GM12865 (cell line): Measurements from ENCODE around the gene SESN3.
A peak's percentile ranks its signal among the peaks of the same experiment; 100 is the strongest.
"Not testable (repeated sequence)": the region's sequence is repeated elsewhere in the genome, so short reads cannot be mapped to it uniquely, and the experiment has no call there.

Experiments used
- DNase-seq: peaks from one replicate; pipeline ENCODE4 v3.0.0; 2010; ENCODE audit warnings: low read depth
- H3K4me3 ChIP-seq: 2 replicates; pipeline ENCODE4 v1.5.1; 2011; ENCODE audit warnings: mild to moderate bottlenecking, low read depth, low read length, control low read depth
- CTCF ChIP-seq: IDR thresholded peaks from 2 replicates; pipeline ENCODE4 v1.5.1; 2011; ENCODE audit warnings: low read length, control low read depth, low read depth, inconsistent platforms; ENCODE audit not compliant: insufficient read depth; ENCODE audit errors: missing control alignments

The SESN3 gene

DNA sequence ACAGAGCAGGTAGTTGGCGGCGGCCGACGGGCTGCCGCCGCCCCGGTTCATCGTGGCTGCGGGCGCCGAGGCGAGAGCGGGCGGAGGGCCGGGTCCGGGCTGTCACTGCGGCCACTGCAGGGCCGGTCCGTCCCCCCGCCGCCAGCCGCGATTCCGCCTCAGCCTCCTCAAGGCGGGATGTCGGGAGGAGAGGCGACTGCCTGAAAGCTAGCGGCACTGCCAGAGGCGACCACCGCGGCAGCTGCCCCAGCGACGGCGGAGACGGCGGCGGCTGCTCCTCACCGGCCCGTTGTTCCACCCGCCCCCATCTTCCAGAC is 234 bp downstream of the SESN3 start:
- no peak for TF ChIP-seq CTCF
- peak overlapping the region; percentile 47 for H3K4me3 ChIP-seq
- DNase-seq = no peak

- peak overlapping the region; percentile 47 for H3K4me3 ChIP-seq
- DNase-seq = no peak
- no peak for TF ChIP-seq CTCF
Measured at GRCh38 chr11:95229993-95230809, 801 bp downstream of the SESN3 start.

DNA sequence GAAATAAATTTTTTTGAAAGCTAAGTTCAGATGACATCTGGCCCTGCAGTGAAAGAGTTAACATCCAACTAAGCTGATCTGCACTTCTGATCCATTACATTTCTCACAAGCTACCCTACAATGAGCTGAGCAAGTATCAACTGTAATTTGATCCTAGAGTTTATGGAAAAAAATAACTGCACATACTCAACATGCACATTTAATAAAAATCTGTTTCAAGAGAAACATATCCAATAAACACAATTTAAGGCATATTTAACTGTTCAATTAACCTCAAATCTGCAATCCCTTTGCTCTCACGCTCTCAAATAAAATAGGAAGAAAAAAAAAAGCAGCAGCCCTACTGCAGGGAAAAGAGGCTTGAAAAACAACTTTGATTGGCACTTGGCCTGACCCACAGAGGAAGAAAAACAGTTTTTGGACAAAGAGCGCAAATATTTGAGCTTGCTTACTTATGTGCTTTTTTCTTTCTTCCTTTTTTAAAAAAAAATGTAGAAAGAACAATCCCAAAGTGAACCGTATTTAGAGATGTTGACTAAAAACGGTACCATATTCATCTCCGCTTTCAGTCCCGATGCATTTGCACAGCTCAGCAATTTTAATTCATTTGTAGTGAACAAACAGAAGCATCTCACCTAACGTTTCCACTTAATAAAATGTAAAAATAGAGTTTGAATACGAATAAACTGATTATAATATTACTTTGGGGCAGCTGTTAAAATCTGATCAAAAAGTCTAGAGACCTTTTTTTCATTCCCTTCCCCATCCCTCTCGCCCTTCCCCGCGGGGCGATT is 1.6 kb downstream of the SESN3 start:
- TF ChIP-seq CTCF = no peak
- DNase-seq = no peak
- peak overlapping the region; percentile 47 for H3K4me3 ChIP-seq

DNA sequence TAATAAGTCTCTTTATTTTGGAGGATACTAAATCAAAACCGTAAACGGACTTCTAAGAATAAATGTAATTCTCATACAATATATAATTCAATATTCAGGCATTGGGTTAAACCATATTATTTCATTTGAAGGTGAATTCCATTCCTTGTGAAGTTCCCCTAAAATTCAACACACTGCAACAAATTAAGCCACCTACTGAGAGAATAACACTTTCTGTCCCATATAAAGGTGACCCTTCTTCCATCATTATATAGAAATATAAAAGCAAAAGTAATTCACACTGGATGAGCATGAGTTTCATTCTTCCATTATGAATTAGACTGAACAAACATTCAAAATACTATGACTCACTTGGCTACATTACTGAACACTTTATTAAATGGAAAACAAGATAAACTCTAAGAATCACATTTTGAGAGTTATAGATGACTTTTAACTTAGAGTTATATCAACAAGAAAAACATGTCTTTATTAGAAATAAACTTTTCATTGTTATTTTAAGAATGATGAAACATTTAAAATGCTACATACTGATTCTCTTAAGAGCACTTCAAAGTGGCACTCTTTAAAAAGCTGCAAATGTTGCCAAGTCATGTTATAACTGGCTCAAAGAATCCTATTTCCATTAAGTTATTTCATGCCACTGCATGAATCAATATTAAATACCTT is 2.8 kb downstream of the SESN3 start:
- no peak for TF ChIP-seq CTCF
- no peak overlapping the region for H3K4me3 ChIP-seq

DNA sequence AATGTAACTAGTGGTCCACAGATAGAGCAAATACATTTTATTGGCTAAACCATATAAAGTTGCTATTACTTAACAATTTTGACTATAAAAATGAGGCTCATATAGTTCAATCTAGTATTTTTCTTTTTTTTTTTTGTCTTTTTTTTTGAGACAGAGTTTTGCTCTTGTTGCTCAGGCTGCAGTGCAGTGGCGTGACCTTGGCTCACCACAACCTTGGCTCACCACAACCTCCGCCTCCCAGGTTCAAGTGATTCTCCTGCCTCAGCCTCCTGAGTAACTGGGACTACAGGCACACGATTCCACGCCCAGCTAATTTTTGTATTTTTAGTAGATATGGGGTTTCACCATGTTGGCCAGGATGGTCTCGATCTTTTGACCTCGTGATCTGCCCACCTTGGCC is 3.9 kb downstream of the SESN3 start:
- DNase-seq, H3K4me3 ChIP-seq: not testable (repeated sequence)

More for the DNA sequence above, 2.8 kb downstream of the SESN3 start:
- no peak for DNase-seq

DNA sequence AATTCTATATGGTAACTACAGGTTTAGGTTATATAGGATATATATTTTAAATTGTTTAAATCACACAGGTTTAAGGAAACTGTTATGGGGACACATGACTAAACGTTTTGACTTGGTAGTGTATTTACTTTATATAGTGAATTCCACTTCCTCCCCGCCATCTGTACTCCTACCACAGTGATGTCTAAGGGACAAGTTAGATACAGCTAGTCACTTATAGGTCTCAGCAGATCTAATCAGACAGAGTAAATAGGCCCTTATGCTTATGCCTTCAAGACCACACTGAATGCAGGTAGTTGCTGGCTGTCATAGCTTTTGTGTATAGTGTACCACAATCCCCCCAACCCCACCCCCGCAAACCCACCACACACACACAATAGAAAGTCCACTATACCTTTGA is 8.2 kb downstream of the SESN3 start:
- TF ChIP-seq CTCF = no peak
- H3K4me3 ChIP-seq = no peak overlapping the region
- DNase-seq = no peak

GRCh38 chr11:95219599-95219998 is 11.4 kb downstream of the SESN3 start:
- no peak for TF ChIP-seq CTCF
- DNase-seq = no peak
- no peak overlapping the region for H3K4me3 ChIP-seq
